Immature natural killer cell (primary cell): ENCODE data around the gene USP53. TPM values are rescaled to one million over a fixed set of nuclear protein-coding genes. Genes with fewer than 3 reads are reported as not detected.
A peak's percentile ranks its signal among the peaks of the same experiment; 100 is the strongest.

ENCODE experiments used
- DNase-seq, 3 donors: peaks; one replicate each; pipeline ENCODE4 v3.0.0; 2022; ENCODE audit warnings: mixed read lengths in 1 of 3
- H3K27ac Mint-ChIP-seq, 6 donors: one replicate each; pipeline ENCODE4 v1.8.0; 2020; ENCODE audit warnings: mixed read lengths in 6 of 6, mild to moderate bottlenecking in 5 of 6, inconsistent platforms in 4 of 6, moderate library complexity in 3 of 6
- H3K27me3 Mint-ChIP-seq, 3 donors: one replicate each; pipeline ENCODE4 v1.8.0; 2020 to 2021; ENCODE audit warnings: low read depth in 3 of 3, mild to moderate bottlenecking in 3 of 3, mixed read lengths in 3 of 3, moderate library complexity in 3 of 3, inconsistent platforms in 1 of 3
- H3K36me3 Mint-ChIP-seq, 3 donors: one replicate each; pipeline ENCODE4 v1.8.0; 2020; ENCODE audit warnings: mixed read lengths in 3 of 3, inconsistent platforms in 2 of 3, mild to moderate bottlenecking in 2 of 3
- H3K4me1 Mint-ChIP-seq, 2 donors: one replicate each; pipeline ENCODE4 v1.8.0; 2020; ENCODE audit warnings: inconsistent platforms in 2 of 2, mild to moderate bottlenecking in 2 of 2, mixed read lengths in 2 of 2, moderate library complexity in 1 of 2
- H3K4me3 Mint-ChIP-seq, 5 donors: one replicate each; pipeline ENCODE4 v1.8.0; 2020; ENCODE audit warnings: mild to moderate bottlenecking in 5 of 5, mixed read lengths in 5 of 5, inconsistent platforms in 3 of 5, moderate library complexity in 3 of 5
- H3K9me3 Mint-ChIP-seq, 6 donors: one replicate each; pipeline ENCODE4 v1.8.0; 2020; ENCODE audit warnings: mild to moderate bottlenecking in 6 of 6, mixed read lengths in 6 of 6, inconsistent platforms in 4 of 6, moderate library complexity in 3 of 6
- polyA plus RNA-seq, 3 donors: library from polyadenylated mRNA; unstranded; fragments of 300-500 nt; fragmentation: Illumina TruSeq; gene quantifications; one replicate each; pipeline ENCODE4 v1.2.3, GENCODE V29; 2021

Gene USP53
- polyA plus RNA-seq, 3 donors from 2014 or later: 1.9 to 7.6 (median 4.7) TPM

DNA sequence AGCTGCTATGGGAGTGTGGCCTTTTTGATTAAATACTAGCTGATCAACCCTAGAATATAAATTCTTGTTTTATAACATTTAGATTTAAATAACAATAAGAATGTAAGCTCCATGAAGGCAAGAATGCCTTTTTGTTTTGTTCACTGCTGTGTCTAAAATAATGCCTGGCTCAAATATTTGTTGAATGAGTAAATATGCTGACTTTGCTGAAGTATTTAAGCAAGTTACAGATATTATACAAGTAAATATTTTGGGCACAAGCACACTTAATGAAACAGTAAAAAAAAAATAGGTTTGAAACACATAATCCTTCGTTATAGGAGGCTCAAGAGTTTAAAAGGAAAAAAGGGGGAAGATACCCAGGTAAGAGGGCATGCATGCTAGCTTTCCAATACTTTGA lies 85.3 kb downstream of the USP53 start:
- Mint-ChIP-seq H3K4me1 (peaks cover 36 to 53% of the 10 kb centered on the region in 2 donors), H3K9me3 (no peaks in the 10 kb centered on the region), H3K4me3 (peak overlapping the region in 2 of 5 donors; percentile 36 to 99)

GRCh38 chr4:119299260-119299671 lies 86.8 kb downstream of the USP53 start:
- Mint-ChIP-seq H3K4me1 (peaks cover 36 to 53% of the 10 kb centered on the region in 2 donors), H3K27ac (peak overlapping the region; percentile 94 to 99 (median 98))
- peak in 1 of 3 donors; percentile 10 for DNase-seq

More for the DNA sequence above, 85.3 kb downstream of the USP53 start:
- H3K27ac Mint-ChIP-seq: peak overlapping the region in 4 of 6 donors; percentile 67 to 98 (median 90)
- H3K36me3 Mint-ChIP-seq: peaks cover 3 to 13% (median 11%) of the 10 kb centered on the region in 3 donors
- peaks cover 9 to 10% (median 9%) of the 10 kb centered on the region in 3 donors for H3K27me3 Mint-ChIP-seq
- DNase-seq: no peak

GRCh38 chr4:119299741-119300100 lies 87.2 kb downstream of the USP53 start:
- H3K4me1 Mint-ChIP-seq: peaks cover 36 to 53% of the 10 kb centered on the region in 2 donors
- H3K27ac Mint-ChIP-seq: peak overlapping the region; percentile 94 to 99 (median 98)
- peaks cover 3 to 13% (median 11%) of the 10 kb centered on the region in 3 donors for H3K36me3 Mint-ChIP-seq
- DNase-seq: peak in 1 of 3 donors; percentile 7
- H3K27me3 Mint-ChIP-seq: peaks cover 9 to 12% (median 10%) of the 10 kb centered on the region in 3 donors
- H3K4me3 Mint-ChIP-seq: peak overlapping the region; percentile 86 to 99 (median 93)
- no peaks in the 10 kb centered on the region for H3K9me3 Mint-ChIP-seq

More at GRCh38 chr4:119299260-119299671, 86.8 kb downstream of the USP53 start:
- Mint-ChIP-seq H3K36me3 (peaks cover 3 to 13% (median 11%) of the 10 kb centered on the region in 3 donors), H3K9me3 (no peaks in the 10 kb centered on the region), H3K27me3 (peaks cover 9 to 12% (median 10%) of the 10 kb centered on the region in 3 donors), H3K4me3 (peak overlapping the region; percentile 86 to 99 (median 93))

DNA sequence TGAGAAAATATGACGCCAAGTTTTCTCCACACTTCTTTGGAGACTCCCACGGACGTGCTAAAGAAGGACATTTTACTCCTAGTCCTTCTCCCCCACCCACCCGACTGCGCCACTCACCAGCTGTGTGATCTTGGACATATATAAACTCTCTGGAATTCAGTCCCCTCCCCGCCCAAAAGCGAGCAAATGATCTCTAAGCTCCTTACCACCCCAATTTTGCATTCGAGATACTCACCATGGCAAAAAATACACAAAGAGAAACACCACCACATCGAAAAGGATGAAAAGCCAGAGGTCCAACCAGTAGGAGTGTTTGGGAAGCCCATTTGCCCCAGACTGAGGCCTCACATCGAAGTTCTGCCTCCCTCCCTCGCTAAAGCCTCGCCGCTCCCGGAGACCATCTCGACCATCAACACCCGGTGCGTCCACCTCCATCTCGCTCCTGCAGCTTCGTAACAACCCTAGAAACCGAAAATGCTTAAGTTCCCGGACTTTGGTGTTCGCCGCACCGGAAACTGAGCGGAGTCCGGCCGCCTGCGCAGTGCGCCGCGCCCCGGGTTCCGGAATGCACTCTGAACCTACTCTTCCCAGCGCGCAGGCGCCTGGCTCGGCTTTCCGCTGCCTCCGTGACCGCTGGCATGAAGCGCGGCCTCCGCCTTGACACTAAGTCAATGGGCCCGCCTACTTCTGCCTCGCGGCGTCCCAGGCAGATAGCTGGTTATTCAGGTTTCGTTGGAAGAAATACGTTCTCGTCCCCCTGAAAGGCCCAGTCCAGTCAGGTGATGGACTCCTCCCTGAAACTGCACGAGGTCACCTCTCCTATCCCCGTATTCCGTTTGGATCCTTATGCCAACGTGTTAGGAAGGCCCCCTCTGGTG lies 87.8 kb downstream of the USP53 start:
- peaks cover 36 to 53% of the 10 kb centered on the region in 2 donors for H3K4me1 Mint-ChIP-seq
- H3K36me3 Mint-ChIP-seq: peaks cover 3 to 13% (median 11%) of the 10 kb centered on the region in 3 donors
- no peaks in the 10 kb centered on the region for H3K9me3 Mint-ChIP-seq
- peak overlapping the region; percentile 86 to 99 (median 93) for H3K4me3 Mint-ChIP-seq
- DNase-seq: peak; percentile 93
- peaks cover 9 to 12% (median 10%) of the 10 kb centered on the region in 3 donors for H3K27me3 Mint-ChIP-seq
- H3K27ac Mint-ChIP-seq: peak overlapping the region; percentile 94 to 99 (median 98)

DNA sequence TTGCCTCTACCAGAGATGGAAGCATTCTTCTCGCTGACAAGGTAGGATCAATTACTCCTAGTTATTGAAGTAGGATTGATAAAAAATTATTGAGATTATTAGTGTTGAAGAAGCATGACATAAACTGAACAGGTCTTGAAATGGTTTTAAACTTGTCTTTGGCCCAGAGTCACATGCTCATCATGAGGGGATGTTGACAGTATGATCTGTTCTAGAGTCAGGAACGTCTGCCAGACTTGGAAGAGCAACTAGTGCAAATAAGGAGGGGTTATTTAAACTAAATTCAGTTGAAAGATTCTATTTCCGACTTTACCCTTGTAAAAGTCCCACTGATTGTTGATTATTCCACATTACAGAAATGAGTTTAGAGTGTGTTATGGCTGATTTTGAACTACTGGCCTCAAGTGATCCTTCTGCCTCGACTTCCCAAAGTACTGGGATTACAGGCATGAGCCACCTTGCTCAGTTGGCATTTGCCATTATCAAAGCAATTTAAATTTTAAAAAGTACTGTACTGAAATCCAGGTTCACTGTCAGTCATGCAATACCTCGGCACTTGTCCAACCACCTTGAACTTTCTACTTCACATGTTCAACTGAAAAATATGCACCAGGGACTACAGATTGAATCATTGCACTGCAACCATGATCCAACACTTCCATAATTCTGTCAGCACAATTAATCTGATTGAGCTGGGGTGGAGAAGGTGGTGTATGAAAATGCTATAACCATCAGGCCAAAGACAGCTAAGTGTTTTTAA lies 89.7 kb downstream of the USP53 start:
- H3K27me3 Mint-ChIP-seq: peaks cover 9 to 12% (median 10%) of the 10 kb centered on the region in 3 donors

GRCh38 chr4:119303587-119304305 lies 91.2 kb downstream of the USP53 start:
- Mint-ChIP-seq H3K4me3 (no peak overlapping the region), H3K4me1 (peaks cover 23 to 29% of the 10 kb centered on the region in 2 donors), H3K36me3 (peaks cover 0 to 4% (median 0%) of the 10 kb centered on the region in 3 donors), H3K27me3 (peaks cover 9 to 14% (median 10%) of the 10 kb centered on the region in 3 donors), H3K27ac (no peak overlapping the region), H3K9me3 (no peaks in the 10 kb centered on the region)
- no peak for DNase-seq

More for the DNA sequence above, 89.7 kb downstream of the USP53 start:
- peak overlapping the region in 2 of 6 donors; percentile 0 to 16 for H3K27ac Mint-ChIP-seq
- peak overlapping the region in 4 of 5 donors; percentile 2 to 99 (median 74) for H3K4me3 Mint-ChIP-seq
- peaks cover 33 to 41% of the 10 kb centered on the region in 2 donors for H3K4me1 Mint-ChIP-seq
- H3K9me3 Mint-ChIP-seq: no peaks in the 10 kb centered on the region
- peaks cover 0 to 6% (median 4%) of the 10 kb centered on the region in 3 donors for H3K36me3 Mint-ChIP-seq
- DNase-seq: no peak

DNA sequence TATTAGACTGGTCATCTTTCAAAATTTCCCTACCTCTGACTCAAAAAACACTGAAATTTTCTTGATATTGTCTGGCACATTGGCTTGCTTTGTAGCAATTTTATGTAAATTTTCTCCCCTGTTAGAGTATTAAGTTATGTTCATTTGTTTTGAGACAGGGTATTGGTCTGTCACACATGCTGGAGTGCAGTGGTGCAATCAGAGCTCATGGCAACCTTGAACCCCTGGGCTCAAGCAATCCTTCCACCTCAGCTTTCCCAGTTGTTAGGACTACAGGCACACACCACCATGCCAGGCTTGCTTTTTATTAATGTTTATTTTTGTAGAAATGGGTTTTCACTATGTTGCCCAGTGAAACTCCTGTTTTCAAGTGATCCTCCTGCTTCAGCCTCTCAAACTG lies 91.9 kb downstream of the USP53 start:
- peaks cover 17 to 22% of the 10 kb centered on the region in 2 donors for H3K4me1 Mint-ChIP-seq
- H3K9me3 Mint-ChIP-seq: no peaks in the 10 kb centered on the region
- no peak for DNase-seq
- no peak overlapping the region for H3K4me3 Mint-ChIP-seq
- H3K36me3 Mint-ChIP-seq: peaks cover 0 to 4% (median 0%) of the 10 kb centered on the region in 3 donors
- H3K27ac Mint-ChIP-seq: no peak overlapping the region
- H3K27me3 Mint-ChIP-seq: peaks cover 11 to 14% (median 12%) of the 10 kb centered on the region in 3 donors

DNA sequence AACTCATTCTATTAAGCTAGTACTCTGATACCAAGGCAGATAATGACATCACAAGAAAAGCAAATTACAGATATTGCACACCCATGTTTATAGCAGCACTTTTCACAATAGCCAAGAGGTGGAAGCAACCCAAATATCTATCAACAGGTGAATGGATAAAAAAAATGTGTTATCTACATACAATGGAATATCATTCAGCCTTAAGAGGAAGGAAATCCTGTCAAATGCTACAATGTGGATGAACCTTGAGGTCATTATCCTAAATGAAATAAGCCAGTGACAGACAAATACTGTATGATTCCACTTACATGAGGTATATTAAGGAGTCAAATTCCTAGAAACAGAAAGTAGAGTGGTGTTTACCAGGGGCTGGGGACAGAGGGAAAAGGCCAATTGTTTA lies 95.1 kb downstream of the USP53 start:
- H3K9me3 Mint-ChIP-seq: no peaks in the 10 kb centered on the region
- no peaks in the 10 kb centered on the region for H3K4me1 Mint-ChIP-seq
- no peak for DNase-seq
- H3K4me3 Mint-ChIP-seq: no peak overlapping the region
- peaks cover 1 to 6% (median 4%) of the 10 kb centered on the region in 3 donors for H3K27me3 Mint-ChIP-seq
- H3K27ac Mint-ChIP-seq: no peak overlapping the region
- peaks cover 0 to 4% (median 0%) of the 10 kb centered on the region in 3 donors for H3K36me3 Mint-ChIP-seq

GRCh38 chr4:119310826-119311225 lies 98.3 kb downstream of the USP53 start:
- Mint-ChIP-seq H3K4me3 (no peak overlapping the region), H3K36me3 (no peaks in the 10 kb centered on the region), H3K4me1 (no peaks in the 10 kb centered on the region), H3K27me3 (peaks cover 4 to 7% (median 5%) of the 10 kb centered on the region in 3 donors), H3K27ac (no peak overlapping the region), H3K9me3 (no peaks in the 10 kb centered on the region)
- DNase-seq: no peak

- Mint-ChIP-seq H3K36me3 (no peaks in the 10 kb centered on the region), H3K4me1 (no peaks in the 10 kb centered on the region), H3K27me3 (peaks cover 4 to 5% (median 5%) of the 10 kb centered on the region in 3 donors), H3K4me3 (no peak overlapping the region), H3K9me3 (no peaks in the 10 kb centered on the region), H3K27ac (no peak overlapping the region)
- DNase-seq: no peak
Measured at GRCh38 chr4:119313237-119313636, 100.7 kb downstream of the USP53 start.

DNA sequence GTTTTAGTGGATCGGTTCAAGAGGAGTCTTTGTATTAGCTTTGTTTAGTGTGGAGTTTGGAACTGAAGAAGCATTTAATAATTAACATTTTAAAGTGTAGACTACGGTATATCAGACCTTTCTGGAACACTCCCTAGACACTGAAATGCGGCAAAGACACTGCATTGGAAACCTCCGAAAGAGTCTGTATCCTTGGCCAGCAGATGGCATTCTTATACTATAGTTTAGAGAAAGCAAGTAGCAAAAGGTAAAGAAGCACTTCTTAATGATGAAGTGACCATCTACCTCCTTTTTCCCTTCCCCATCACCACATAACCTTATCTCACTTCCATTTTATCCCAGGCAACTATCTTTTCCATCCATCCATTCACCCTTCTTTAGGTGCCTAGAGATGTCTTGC lies 101.8 kb downstream of the USP53 start:
- no peak overlapping the region for H3K27ac Mint-ChIP-seq

GRCh38 chr4:119315036-119315435 lies 102.5 kb downstream of the USP53 start:
- H3K9me3 Mint-ChIP-seq: no peaks in the 10 kb centered on the region
- no peak for DNase-seq
- H3K27ac Mint-ChIP-seq: no peak overlapping the region
- H3K36me3 Mint-ChIP-seq: no peaks in the 10 kb centered on the region
- H3K27me3 Mint-ChIP-seq: peaks cover 2 to 4% (median 3%) of the 10 kb centered on the region in 3 donors
- H3K4me3 Mint-ChIP-seq: no peak overlapping the region
- no peaks in the 10 kb centered on the region for H3K4me1 Mint-ChIP-seq

More for the DNA sequence above, 101.8 kb downstream of the USP53 start:
- Mint-ChIP-seq H3K9me3 (no peaks in the 10 kb centered on the region), H3K36me3 (no peaks in the 10 kb centered on the region), H3K4me1 (no peaks in the 10 kb centered on the region), H3K4me3 (no peak overlapping the region), H3K27me3 (peaks cover 3 to 5% (median 3%) of the 10 kb centered on the region in 3 donors)
- DNase-seq: no peak

DNA sequence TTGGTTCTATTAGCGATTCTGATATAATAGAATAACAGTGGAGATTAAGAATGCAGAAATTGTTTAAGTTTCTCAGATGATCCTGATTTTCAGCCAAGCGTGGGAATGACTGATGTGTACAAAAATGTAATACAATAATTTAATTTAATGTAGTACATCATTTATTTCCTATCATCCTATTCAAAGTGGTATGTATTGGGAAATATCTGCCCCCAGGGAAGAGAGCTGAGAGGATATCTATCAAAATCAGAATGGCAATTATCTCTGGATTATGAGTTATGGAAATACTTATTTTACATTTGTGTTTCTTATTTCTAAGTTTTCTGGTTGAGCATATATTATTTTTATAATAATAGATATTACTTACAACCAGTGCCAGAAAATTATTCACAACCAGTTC lies 105.5 kb downstream of the USP53 start:
- Mint-ChIP-seq H3K4me3 (no peak overlapping the region), H3K27ac (no peak overlapping the region), H3K9me3 (no peaks in the 10 kb centered on the region), H3K27me3 (peaks cover under 1 to 4% (median 4%) of the 10 kb centered on the region in 3 donors), H3K36me3 (no peaks in the 10 kb centered on the region), H3K4me1 (no peaks in the 10 kb centered on the region)
- no peak for DNase-seq
